ENCODE measurements around the gene DNAJA4.
A peak's percentile ranks its signal among the peaks of the same experiment; 100 is the strongest.

The DNAJA4 gene

DNA sequence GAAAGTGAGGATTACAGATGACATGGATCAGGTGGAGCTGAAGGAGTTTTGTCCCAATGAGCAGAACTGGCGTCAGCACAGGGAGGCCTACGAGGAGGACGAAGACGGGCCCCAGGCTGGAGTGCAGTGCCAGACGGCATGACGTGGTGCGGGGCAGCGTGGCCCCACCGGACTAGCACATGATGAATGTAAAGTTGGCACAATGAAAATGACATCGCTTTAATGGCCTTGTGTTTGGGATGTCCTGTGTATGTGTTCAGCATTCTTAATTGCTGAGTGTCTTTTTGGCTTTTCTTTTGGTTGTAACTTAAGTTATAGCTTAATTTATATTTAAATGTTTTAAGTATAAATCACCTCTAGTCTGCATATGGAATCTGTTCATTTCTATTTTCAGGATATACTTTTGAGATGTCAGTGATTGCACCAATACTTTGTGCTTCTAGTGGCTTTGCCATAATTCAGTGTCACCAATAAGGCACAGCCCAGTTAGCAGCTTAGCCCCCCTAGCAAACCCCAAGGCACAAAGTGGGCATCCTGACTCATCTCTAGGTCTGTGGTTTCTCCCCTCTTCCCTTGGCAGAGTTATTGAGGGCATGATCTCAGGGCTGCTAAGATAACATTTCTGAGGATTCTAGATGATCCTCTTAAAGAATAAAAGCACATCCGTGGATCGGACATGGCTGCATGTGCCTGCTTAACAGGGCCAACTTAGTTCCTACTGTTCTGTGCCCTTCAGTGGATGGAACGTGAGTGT lies 16.1 kb downstream of the DNAJA4 start:
- no peak for DNase-seq (ENCODE audit: low read depth)

DNA sequence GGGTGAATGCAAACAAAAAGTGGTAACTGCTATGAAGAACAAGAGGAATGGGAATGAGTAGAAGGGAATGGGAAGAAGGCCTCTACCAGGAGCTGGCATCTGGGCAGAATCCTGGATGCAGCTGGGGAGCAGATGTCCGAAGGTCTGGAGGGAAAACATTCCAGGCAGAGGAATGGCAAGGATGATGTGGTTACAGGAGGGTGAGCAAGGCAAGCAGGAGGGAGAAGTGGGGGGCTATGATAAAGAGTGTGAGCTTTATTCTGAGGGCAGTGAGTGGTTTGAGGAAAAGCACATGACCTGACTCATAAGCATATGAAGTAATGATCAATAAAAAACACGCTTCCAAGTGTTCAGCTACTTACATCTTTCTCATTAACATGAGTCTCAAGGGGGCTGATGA lies 18.0 kb downstream of the DNAJA4 start:
- DNase-seq (ENCODE audit: low read depth) = no peak

DNA sequence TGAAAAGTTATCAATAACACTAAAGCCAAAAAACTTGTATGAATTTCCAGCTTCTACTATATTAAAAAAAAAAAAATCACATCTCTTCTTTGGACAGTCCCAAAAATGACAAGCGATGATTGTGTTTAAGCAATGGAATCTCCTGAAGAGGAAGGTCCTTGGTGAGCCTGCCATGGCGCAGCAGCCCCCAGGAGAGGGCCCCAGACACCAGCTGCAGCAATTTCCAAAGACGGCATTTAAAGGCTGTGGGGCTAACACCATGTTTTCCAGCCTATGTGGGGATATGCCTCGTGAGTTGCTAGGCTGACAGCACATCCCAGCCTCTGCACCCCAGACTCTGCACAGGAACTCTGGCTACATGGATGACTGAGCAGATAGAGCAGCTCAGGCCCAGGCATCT lies 20.4 kb downstream of the DNAJA4 start:
- no peak for DNase-seq (ENCODE audit: low read depth)

DNA sequence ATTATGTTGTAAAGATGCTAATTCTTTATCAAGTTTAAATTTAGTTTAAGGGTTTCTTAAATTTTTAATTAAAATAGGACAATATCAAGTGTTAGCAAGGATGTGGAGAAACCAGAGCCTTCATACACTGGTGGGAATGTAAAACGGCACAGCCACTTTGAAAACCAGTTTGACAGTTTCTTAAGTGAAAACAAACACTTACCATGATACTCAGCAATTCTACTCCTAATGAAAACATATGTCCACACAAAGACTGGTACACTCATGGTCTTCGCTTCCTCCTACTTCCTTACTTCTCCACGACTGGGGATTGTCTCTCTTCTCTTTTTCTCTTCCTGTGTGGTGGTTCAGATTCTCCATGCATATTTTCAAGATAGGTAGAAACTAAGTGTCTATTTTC lies 25.9 kb downstream of the DNAJA4 start:
- no peak for DNase-seq (ENCODE audit: low read depth)

DNA sequence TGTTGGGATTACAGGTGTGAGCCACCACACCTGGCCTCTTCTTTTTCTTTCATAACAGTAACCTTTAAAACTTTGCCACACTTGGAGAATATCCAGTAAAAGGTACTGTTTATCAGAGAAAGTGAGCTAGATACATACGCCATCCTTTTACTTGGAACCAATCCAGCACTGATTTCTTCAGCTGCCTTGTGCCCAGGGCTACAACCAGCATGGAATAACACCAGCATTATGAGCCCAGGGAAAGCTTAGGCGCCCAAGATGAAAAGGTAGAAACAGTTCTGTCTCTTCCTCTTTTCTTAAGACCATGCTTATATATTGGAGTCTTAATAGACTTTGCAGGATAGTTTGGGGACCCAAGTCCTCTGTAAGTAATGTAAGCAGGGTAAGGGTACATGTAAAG lies 26.7 kb downstream of the DNAJA4 start:
- DNase-seq (ENCODE audit: low read depth) = no peak

DNA sequence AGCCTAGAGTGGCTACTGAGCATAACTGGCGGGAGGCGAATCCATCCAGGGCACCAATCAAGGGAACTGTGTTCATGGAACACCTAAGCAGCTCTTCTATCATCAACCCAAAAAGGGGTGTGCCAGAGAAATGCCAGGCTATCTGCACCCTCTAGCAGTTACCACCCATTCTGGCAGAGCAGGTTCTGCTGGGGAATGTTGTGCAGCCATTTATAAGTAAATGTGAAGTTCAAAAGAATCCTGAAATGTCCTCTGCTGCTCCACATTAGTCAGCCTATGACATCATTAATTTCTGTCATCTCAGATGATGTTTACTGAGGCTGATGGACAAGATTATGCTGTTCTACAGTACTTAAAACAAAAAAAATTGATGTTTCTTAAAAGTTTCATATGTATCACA lies 27.3 kb downstream of the DNAJA4 start:
- DNase-seq (ENCODE audit: low read depth) = no peak

DNA sequence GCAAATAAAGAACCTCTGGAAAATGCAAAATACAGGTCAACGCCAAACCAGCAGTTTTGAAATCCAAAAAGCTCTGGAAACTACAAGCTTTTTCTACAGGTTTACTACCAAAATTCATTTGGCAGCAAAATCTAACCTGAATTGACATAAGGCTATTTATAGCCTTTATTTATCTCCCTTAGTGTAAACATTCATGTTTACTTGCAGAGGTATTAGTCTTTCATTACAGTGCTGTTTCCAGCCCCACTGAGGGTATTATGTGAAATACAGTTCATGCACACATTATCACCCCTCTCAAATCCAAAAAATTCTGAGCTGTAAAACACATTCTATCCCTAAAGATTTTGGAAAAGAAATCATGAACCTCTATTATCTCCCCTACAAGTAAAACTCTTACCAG lies 27.9 kb downstream of the DNAJA4 start:
- no peak for DNase-seq (ENCODE audit: low read depth)

DNA sequence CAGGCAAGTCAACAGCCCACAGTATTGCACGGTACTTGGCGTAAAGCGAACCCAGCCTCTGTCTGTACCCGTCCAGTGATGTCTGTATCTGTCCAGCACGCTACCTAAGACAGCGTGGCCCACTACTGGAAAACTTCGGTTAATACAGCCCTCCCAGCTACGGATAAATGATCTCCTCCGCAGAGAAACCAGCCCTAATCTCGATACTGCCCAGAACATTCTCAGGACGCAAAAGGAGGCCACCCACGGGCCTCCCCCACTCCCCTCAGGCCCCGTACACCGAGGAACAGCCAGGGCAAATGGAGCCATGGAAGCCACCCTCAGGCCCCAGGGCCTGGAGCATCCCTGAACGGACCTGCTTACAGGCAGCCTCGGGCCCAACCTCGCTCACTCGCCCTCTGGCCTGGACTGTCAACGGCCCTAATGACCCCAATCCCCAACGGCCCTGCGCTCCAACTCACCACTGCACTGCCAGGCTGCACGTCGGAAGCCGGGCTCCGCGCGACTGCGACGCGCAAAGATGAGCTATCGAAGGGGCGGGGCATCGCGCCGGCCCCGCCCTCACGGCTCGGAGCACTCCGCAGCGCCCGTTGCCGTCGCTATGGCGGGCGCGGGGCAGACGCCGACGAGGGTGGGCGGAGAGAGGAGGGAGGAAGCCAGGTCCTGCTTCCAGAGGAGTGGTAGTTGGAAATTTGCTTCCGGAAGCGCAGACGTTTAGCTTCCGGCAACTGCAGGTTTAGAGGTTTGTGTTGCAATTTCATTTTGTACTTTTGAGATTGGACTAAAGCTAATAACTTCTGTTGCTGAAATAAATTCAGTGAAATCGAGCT lies 35.0 kb downstream of the DNAJA4 start, which contains the start of gene SKIC8:
SKIC8 (minus strand) TSS at position 509 of the 830 bp plus-strand sequence. CDS start 3,923 bp downstream, outside the sequence.
- peak; percentile 86 for DNase-seq (ENCODE audit: low read depth)

- DNase-seq (ENCODE audit: low read depth) = no peak
Observed at GRCh38 chr15:78301326-78301725, 37.0 kb downstream of the DNAJA4 start.

DNA sequence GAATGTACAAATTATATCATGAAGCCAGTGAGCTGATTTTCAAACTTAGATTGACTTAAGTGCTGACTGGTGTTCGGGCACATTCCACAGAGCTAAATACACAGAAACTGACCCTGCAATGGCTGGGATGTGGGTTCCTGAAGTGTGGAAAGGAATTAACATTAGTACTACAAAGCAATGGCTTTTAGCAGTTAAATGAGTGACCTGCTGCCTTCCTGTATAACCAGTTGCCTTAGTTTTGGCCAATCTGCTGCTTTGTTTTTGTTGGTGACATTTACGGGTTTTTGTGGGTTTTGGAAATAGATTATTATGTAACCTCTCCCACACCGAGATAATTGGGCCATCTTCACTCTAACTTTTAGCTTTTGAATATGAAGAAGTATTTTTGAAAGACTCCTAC lies 37.5 kb downstream of the DNAJA4 start:
- no peak for DNase-seq (ENCODE audit: low read depth)

GRCh38 chr15:78302579-78303312 lies 38.4 kb downstream of the DNAJA4 start:
- no peak for DNase-seq (ENCODE audit: low read depth)

DNA sequence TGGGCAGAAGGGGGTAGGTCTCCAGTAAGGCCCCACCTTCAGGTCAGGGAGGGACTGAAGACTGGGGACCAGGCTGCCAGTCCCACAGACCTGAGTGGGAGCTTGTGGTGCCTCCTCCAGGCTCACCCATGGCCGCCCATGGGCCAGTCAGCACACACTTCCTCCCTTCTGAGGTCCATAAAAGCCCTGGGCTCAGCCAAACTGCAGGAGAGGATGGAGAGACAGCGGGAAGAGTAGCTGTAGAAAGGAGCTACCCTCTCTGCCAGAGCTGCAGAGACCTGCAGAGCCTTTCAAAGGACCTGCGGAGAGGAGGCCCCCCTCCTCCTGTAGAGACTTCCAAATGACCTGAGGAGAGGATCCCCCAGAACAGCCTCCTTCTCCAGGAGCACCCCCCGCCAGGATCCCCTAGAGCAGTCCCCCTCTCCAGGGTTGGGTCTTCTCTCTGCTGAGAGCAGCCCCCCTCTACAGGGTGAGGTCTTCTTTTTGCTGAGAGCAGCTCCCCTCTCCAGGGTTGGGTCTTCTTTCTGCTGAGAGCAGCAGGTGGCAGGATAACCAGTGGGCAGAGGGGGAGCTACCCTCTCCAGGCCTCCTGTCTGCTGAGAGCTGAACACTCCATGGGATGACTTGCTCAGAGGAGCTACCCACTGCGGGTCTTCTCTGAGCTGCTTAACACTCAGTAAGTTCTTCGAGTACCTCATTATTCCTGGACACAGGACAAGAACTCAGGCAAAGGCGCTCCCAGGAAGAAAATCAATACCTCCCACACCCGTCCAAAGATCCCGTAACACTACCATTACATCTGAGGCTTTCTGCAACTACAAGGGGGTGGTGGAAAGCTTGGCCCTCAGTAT lies 40.1 kb downstream of the DNAJA4 start:
- DNase-seq (ENCODE audit: low read depth) = no peak

DNA sequence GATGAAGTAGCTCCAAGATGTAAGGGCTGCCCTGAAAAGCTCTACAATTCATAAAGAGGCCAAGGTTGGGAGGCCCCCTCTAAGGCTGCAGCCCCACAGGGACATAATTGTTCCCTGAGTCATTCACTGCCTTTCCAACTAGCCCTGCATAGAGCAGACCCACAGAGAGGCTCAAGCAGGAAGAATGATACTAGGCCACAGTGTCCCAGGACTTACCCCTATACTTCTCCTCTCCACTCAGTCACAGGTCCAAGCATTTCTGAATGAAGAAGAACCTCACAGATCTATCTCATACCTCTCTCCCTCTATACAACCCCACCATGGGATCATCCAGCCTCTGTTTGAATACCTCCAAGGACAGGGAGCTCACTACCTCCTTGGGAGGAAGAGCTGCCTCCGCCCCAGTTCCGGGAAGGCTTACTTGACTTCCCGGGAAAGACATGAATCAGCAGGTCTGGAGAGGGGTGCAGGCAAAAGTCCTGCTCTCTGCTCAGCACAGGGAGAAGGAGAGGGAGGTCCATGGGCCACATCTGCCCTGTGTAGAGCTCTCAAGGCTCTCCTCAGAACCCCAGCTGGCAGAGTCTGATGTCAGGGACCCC lies 41.9 kb downstream of the DNAJA4 start:
- no peak for DNase-seq (ENCODE audit: low read depth)

DNA sequence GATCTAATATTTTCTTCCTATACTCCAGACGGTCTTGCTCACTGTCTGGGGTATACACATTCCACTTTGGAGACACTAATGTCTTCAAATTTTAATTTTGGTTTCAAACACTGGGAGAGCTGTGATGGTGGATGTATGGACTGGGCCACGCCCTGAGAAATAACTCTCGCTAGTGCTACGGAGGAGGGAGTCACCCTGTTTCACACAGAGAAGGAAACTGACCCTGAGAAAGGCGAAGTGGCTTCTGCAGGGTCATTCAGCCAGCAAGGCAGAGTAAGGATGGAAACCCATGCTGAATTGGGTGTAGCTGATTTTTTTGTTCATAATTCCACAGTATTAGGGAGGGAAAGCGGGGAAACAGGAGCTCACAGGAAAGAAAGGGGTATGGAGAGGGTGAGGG lies 43.6 kb downstream of the DNAJA4 start:
- no peak for DNase-seq (ENCODE audit: low read depth)

- no peak for DNase-seq (ENCODE audit: low read depth)
Observed at GRCh38 chr15:78308422-78309032, 44.2 kb downstream of the DNAJA4 start.

DNA sequence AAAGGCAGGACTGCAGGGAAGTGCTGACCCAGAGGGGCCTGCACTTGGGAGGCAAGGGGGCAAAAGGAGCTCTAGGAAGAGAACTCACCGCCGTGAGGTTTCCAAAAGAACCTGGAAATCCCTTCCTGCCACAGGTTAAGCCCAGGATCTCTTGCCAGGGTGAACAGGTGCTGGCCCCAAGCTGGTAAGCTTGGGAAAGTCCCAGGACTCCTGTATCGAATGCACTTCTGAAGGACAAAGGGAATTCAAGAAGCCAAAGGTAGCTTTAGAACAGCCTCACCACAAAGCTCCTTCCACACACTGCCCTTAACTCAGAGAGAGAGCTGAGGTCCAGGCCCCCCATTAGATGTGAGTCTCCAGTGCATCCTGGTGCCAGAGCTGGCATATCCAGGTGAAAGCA lies 46.9 kb downstream of the DNAJA4 start:
- no peak for DNase-seq (ENCODE audit: low read depth)

- DNase-seq (ENCODE audit: low read depth) = no peak
Observed at GRCh38 chr15:78312536-78312935, 48.2 kb downstream of the DNAJA4 start.

GRCh38 chr15:78312957-78313356 lies 48.6 kb downstream of the DNAJA4 start:
- no peak for DNase-seq (ENCODE audit: low read depth)

- no peak for DNase-seq (ENCODE audit: low read depth)
Observed at GRCh38 chr15:78313383-78313782, 49.0 kb downstream of the DNAJA4 start.

GRCh38 chr15:78314181-78314581 lies 49.8 kb downstream of the DNAJA4 start:
- no peak for DNase-seq (ENCODE audit: low read depth)
